ENCODE data around the gene SAT2. TPM values are rescaled to one million over a fixed set of nuclear protein-coding genes. Genes with fewer than 3 reads are reported as not detected.

SAT2 gene
- total RNA-seq, 1 experiment from 2014 or later = 66.8 TPM

DNA sequence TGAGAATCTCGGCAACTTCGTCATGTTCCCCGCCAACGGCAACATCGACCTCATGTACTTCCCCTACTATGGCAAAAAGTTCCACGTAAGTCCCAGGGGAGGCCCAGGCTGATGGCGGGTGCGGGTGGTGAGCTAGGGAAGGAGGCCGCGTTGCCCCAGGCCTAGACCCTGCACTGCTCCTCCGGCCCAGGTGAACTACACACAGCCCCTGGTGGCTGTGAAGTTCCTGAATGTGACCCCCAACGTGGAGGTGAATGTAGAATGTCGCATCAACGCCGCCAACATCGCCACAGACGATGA is 27.9 kb upstream of the SAT2 start:
- Mint-ChIP-seq H3K4me3 (ENCODE audit: unreplicated experiment) (no peak overlapping the region), H3K4me1 (ENCODE audit: insufficient read depth, unreplicated experiment) (peaks cover 13% of the 10 kb centered on the region), H3K9me3 (ENCODE audit: unreplicated experiment) (no peaks in the 10 kb centered on the region), H3K27me3 (ENCODE audit: insufficient read depth, unreplicated experiment) (peaks cover 66% of the 10 kb centered on the region), H3K27ac (ENCODE audit: low read depth, unreplicated experiment) (no peak overlapping the region), H3K36me3 (ENCODE audit: insufficient read depth, unreplicated experiment) (peaks cover 5% of the 10 kb centered on the region)
- BruUV-seq (replicated peaks) = no TSS peak
- DNase-seq (ENCODE audit: unreplicated experiment) = no peak
- ChIA-PET POLR2A (no interaction called here), CTCF (no interaction called here)
- intact Hi-C loops (cut with micrococcal nuclease) = no loop called here
- TF ChIP-seq CTCF (IDR thresholded peaks at IDR 0.05; ENCODE audit: unreplicated experiment) = no peak

- no TSS peak for BruUV-seq (replicated peaks)
- Mint-ChIP-seq H3K9me3 (ENCODE audit: unreplicated experiment) (no peaks in the 10 kb centered on the region), H3K4me3 (ENCODE audit: unreplicated experiment) (no peak overlapping the region), H3K27ac (ENCODE audit: low read depth, unreplicated experiment) (no peak overlapping the region), H3K27me3 (ENCODE audit: insufficient read depth, unreplicated experiment) (peaks cover 71% of the 10 kb centered on the region), H3K36me3 (ENCODE audit: insufficient read depth, unreplicated experiment) (peaks cover 5% of the 10 kb centered on the region), H3K4me1 (ENCODE audit: insufficient read depth, unreplicated experiment) (peaks cover 18% of the 10 kb centered on the region)
- no peak for DNase-seq (ENCODE audit: unreplicated experiment)
- intact Hi-C loops (cut with micrococcal nuclease) = no loop called here
- ChIA-PET CTCF (interaction anchor here (0.6 to 1.1 kb wide), 2 partner anchors 15 to 23 kb away, joined by 5 read pairs; no protein-coding TSS in a partner anchor), POLR2A (interaction anchor here (0.5 to 1.1 kb wide), 2 partner anchors 28 to 33 kb away, joined by 3 read pairs; partner anchors contain the start of genes SAT2 and WRAP53)
- TF ChIP-seq CTCF (IDR thresholded peaks at IDR 0.05; ENCODE audit: unreplicated experiment) = no peak
Measured at GRCh38 chr17:7654832-7655540, 27.4 kb upstream of the SAT2 start.

DNA sequence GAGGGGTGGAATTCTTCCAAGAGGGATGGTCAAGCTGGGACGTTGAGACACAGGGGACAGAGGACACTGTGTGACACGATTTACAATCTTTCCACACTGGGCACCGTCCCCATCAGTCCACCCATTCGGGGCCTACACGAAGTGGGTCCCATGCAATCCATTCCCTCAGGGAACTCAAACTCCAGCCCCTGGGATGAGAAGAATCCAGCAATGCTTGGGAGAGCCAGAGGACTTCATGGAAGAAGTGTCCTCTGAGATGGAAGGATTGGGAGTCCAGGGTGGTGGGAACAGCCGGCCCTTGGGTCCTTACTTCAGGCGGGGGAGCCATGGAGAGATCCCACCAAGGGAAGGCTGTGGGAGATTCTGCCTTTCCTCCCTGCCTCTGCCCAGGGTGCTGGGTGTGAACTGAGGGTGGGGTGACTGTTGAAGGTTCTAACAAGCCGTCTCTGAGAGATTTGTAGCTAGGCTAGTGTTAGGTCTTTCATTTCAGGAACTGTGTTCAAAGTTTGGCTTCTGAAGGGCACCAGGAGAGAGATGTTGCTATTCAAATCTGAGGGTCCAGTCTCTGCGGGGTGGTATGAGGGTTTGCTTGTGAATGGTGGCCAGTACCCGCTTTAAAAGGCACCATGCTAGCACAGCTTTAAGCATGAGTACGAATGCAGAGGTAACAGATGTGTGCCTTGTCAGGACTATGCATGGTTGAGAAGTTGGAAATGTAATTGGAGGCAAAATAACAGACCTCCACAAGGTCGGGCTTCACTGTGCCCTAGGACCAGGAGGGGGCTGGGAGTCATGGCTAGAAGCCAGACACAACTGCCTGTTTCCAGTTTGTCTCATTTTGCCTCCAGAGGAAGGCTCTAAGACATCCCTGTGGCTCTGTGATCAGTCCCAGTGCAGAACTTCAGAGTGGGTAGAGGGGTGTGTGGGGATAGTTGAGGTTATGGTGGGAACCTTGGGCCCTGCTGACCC is 25.1 kb upstream of the SAT2 start:
- Mint-ChIP-seq H3K9me3 (ENCODE audit: unreplicated experiment) (no peaks in the 10 kb centered on the region), H3K27ac (ENCODE audit: low read depth, unreplicated experiment) (no peak overlapping the region), H3K36me3 (ENCODE audit: insufficient read depth, unreplicated experiment) (peaks cover 5% of the 10 kb centered on the region), H3K4me1 (ENCODE audit: insufficient read depth, unreplicated experiment) (peaks cover 21% of the 10 kb centered on the region), H3K27me3 (ENCODE audit: insufficient read depth, unreplicated experiment) (peaks cover 67% of the 10 kb centered on the region), H3K4me3 (ENCODE audit: unreplicated experiment) (no peak overlapping the region)
- no TSS peak for BruUV-seq (replicated peaks)
- no peak for DNase-seq (ENCODE audit: unreplicated experiment)
- no peak for TF ChIP-seq CTCF (IDR thresholded peaks at IDR 0.05; ENCODE audit: unreplicated experiment)
- CTCF ChIA-PET = no interaction called here
- intact Hi-C loops (cut with micrococcal nuclease) = no loop called here
- POLR2A ChIA-PET = interaction anchor here (0.6 to 0.7 kb wide), 2 partner anchors 26 to 218 kb away, joined by 3 read pairs; partner anchors contain the start of gene TMEM102

Measured in MCF 10A (cell line).